SK-N-MC (cell line): ENCODE measurements around the gene GATA1.

ENCODE experiments used
- EZH2 ChIP-seq: fragments of 200-600 bp; sonication (generic); IDR thresholded peaks from one replicate; pipeline ENCODE4 v1.6.1; 2017; ENCODE audit warnings: antibody characterized with exemption
- POLR2AphosphoS5 ChIP-seq: IDR thresholded peaks from 2 replicates; pipeline ENCODE4 v1.6.1; 2012; ENCODE audit warnings: mild to moderate bottlenecking, low read depth, low read length, borderline replicate concordance

DNA sequence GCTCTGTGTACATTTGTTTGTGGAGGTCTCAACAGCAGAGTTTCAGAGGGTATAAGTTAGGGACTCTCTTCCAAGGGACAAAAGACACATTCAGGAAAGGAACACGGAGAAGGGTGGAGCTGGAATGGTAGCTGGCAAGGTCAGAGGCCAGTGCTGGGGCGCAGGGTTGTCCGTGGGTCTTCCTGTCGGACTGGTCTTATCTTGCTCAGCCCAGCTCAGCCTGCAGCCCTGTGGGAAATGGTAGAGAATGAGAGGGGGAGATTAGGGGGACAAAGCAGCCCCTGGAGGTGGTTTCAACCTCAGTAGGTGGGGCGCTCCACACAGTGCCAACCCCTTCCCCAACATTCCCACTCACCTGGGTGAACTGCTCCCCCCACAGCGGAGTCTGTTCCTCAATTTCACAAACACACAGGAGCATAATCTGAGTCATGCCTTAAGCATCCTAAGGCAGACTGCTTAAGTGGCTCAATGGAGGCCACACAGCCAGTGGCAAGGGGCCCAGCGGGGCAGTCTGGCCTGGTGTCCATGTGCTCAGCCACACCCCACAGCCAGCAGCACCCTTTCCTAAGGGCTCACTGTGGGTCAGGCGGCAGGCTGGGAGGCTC, 8.6 kb downstream of the GATA1 start:
- TF ChIP-seq EZH2 (no peak), POLR2AphosphoS5 (no peak)
